Measurements from ENCODE around the gene LHFPL2. TPM values are rescaled to one million over a fixed set of nuclear protein-coding genes. Genes with fewer than 3 reads are reported as not detected.

LHFPL2 gene
- total and polyA plus RNA-seq, 2 experiments from 2014 or later, result 10.6 to 50.8 TPM

GRCh38 chr5:78642701-78643100 lies 5.9 kb downstream of the LHFPL2 start (continued):
- TF ChIP-seq ZNF462 (CRISPR knock-in tag; IDR thresholded peaks at IDR 0.05) (no peak), POLR2AphosphoS5 (IDR thresholded peaks at IDR 0.05; ENCODE audit: low read depth) (no peak), JUNB (IDR thresholded peaks at IDR 0.05; ENCODE audit: unreplicated experiment) (no peak), CTCF (conservative IDR thresholded peaks at IDR 0.05; ENCODE audit: low read depth in 2 of 2) (no peak), STAT1 (IDR thresholded peaks at IDR 0.05; ENCODE audit: unreplicated experiment) (no peak), EZH2phosphoT487 (IDR thresholded peaks at IDR 0.05; ENCODE audit: unreplicated experiment) (no peak), ETS1 (IDR thresholded peaks at IDR 0.05) (no peak), NANOG (IDR thresholded peaks at IDR 0.05; ENCODE audit: borderline replicate concordance) (no peak), ZNF331 (CRISPR knock-in tag; IDR thresholded peaks at IDR 0.05; ENCODE audit: low read depth) (no peak), EZH2 (IDR thresholded peaks at IDR 0.05; ENCODE audit: low read depth, unreplicated experiment) (no peak)
